ENCODE data around the gene PGLYRP3. TPM values are rescaled to one million over a fixed set of nuclear protein-coding genes. Genes with fewer than 3 reads are reported as not detected.

The PGLYRP3 gene
- polyA plus RNA-seq, 3 donors: not detected

DNA sequence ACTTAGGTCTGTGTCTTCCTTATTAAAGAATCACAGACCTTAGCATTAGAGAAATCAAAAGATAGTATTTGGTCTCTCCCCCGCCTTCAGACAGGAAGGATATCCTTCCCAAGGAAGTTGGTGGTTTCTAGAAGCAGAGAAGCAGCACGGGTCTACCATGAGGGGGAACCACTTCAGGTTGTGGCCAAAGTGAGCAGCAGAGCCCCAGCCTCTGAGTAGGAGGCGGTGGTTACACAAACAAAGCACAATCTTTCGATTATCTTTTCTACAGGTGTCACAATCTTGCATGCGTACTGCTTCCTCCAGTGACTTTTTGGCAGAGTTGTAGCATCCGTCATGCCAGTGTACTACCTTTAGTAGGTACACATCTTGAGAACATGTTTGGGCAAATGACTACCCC lies 27.1 kb upstream of the PGLYRP3 start:
- no peak overlapping the region for H2AFZ ChIP-seq (ENCODE audit: insufficient read depth, low read depth, low read length, poor library complexity, severe bottlenecking)
- no peak overlapping the region for H3K9ac ChIP-seq (ENCODE audit: insufficient read depth, low read length, poor library complexity, severe bottlenecking)
- Mint-ChIP-seq H3K4me3 (no peak overlapping the region), H3K27me3 (ENCODE audit: low read depth in 3 of 3) (peaks cover 3 to 10% (median 6%) of the 10 kb centered on the region in 3 donors), H3K36me3 (no peaks in the 10 kb centered on the region), H3K9me3 (peaks cover 0 to 3% (median 0%) of the 10 kb centered on the region in 7 donors), H3K4me1 (peaks cover 32% of the 10 kb centered on the region), H3K27ac (no peak overlapping the region)
- no peak for DNase-seq
- no peaks in the 10 kb centered on the region for H3K27me3 ChIP-seq (ENCODE audit: control insufficient read depth in 2 of 2, insufficient read depth in 2 of 2, low read length in 2 of 2)
- no peak overlapping the region for H3K27ac ChIP-seq (ENCODE audit: low read depth in 1 of 2, low read length in 2 of 2)
- no peaks in the 10 kb centered on the region for H3K79me2 ChIP-seq (ENCODE audit: insufficient read depth, low read length)
- no peak overlapping the region for H3K4me2 ChIP-seq (replicated peaks; ENCODE audit: extremely low read depth, low read length, poor library complexity, severe bottlenecking)
- intact Hi-C loops (cut with micrococcal nuclease): no loop called here
- H4K20me1 ChIP-seq (ENCODE audit: insufficient read depth, low read length): no peaks in the 10 kb centered on the region
- 47% methylated on average over 5 of the region's 6 CpGs for WGBS (ENCODE audit: insufficient coverage)
- no peaks in the 10 kb centered on the region for H3K9me3 ChIP-seq (replicated peaks in 1 of 2; ENCODE audit: control insufficient read depth in 1 of 2, insufficient read depth in 1 of 2, low read length in 2 of 2)
- H3K36me3 ChIP-seq (replicated peaks in 1 of 2; ENCODE audit: control insufficient read depth in 1 of 2, insufficient read depth in 2 of 2, low read length in 2 of 2): no peaks in the 10 kb centered on the region
- H3K4me1 ChIP-seq (ENCODE audit: control insufficient read depth in 1 of 2, insufficient read depth in 2 of 2, low read length in 2 of 2): peaks cover 11 to 16% of the 10 kb centered on the region in 2 donors
- TF ChIP-seq, protein P1, sequence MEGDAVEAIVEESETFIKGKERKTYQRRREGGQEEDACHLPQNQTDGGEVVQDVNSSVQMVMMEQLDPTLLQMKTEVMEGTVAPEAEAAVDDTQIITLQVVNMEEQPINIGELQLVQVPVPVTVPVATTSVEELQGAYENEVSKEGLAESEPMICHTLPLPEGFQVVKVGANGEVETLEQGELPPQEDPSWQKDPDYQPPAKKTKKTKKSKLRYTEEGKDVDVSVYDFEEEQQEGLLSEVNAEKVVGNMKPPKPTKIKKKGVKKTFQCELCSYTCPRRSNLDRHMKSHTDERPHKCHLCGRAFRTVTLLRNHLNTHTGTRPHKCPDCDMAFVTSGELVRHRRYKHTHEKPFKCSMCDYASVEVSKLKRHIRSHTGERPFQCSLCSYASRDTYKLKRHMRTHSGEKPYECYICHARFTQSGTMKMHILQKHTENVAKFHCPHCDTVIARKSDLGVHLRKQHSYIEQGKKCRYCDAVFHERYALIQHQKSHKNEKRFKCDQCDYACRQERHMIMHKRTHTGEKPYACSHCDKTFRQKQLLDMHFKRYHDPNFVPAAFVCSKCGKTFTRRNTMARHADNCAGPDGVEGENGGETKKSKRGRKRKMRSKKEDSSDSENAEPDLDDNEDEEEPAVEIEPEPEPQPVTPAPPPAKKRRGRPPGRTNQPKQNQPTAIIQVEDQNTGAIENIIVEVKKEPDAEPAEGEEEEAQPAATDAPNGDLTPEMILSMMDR (IDR thresholded peaks at IDR 0.05): no peak
- no peak overlapping the region for H3K4me3 ChIP-seq (replicated peaks in 1 of 3; ENCODE audit: low read depth in 2 of 3, low read length in 3 of 3)

DNA sequence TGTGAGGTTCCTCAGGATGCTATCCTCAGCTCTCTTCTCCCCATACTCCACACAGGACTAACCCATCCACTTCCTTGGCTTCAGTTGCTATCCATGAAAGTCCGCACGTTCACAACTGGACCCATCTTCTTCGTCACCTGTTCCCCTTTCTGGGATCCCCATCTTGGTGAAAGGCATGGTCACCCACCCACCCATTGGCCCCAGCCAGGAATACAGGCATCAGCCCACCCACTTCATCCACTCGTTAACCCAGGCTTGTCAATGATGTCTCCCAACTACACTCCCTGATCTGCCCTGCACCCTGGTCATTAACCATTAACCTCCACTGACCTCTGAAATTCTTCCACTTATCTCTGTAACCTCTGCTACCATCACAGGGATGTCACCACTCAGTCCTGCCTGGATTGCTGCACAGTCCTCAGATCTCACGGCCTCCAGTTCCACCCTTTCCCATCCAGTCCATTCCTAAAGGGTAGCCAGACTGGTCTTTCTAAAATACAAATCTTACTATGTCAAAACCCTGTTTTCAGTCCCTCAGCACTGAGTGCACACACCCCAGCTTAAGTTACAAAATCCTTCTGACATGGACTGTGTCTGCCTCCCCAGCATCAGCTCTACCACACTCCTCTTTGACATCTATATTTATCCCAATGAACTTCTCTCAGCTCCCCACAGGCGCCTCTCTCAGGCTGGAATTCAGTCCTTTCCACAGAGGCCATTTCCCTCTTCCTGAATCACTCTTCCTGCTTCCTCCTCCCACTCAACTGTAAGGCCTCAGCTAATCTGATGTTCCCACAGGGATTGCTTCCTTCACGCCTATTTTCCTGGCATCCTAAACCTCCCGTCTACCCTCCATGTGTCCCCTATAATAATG lies 25.5 kb upstream of the PGLYRP3 start:
- H3K27ac ChIP-seq (ENCODE audit: low read depth in 1 of 2, low read length in 2 of 2): no peak overlapping the region
- H3K9me3 Mint-ChIP-seq: peaks cover 0 to 3% (median 0%) of the 10 kb centered on the region in 7 donors
- H3K79me2 ChIP-seq (ENCODE audit: insufficient read depth, low read length): no peaks in the 10 kb centered on the region
- no peak overlapping the region for H2AFZ ChIP-seq (ENCODE audit: insufficient read depth, low read depth, low read length, poor library complexity, severe bottlenecking)
- no peaks in the 10 kb centered on the region for H4K20me1 ChIP-seq (ENCODE audit: insufficient read depth, low read length)
- H3K4me1 ChIP-seq (ENCODE audit: control insufficient read depth in 1 of 2, insufficient read depth in 2 of 2, low read length in 2 of 2): no peaks in the 10 kb centered on the region
- TF ChIP-seq, protein P1 (IDR thresholded peaks at IDR 0.05): no peak
- H3K4me1 Mint-ChIP-seq: peaks cover 16% of the 10 kb centered on the region
- H3K27ac Mint-ChIP-seq: peak overlapping the region in 1 of 7 donors; percentile 22
- H3K4me3 ChIP-seq (replicated peaks in 1 of 3; ENCODE audit: low read depth in 2 of 3, low read length in 3 of 3): no peak overlapping the region
- no peak overlapping the region for H3K4me3 Mint-ChIP-seq
- peaks cover 3 to 7% (median 6%) of the 10 kb centered on the region in 3 donors for H3K27me3 Mint-ChIP-seq (ENCODE audit: low read depth in 3 of 3)
- DNase-seq: no peak
- H3K36me3 ChIP-seq (replicated peaks in 1 of 2; ENCODE audit: control insufficient read depth in 1 of 2, insufficient read depth in 2 of 2, low read length in 2 of 2): no peaks in the 10 kb centered on the region
- no peak overlapping the region for H3K4me2 ChIP-seq (replicated peaks; ENCODE audit: extremely low read depth, low read length, poor library complexity, severe bottlenecking)
- no peaks in the 10 kb centered on the region for H3K36me3 Mint-ChIP-seq
- no peaks in the 10 kb centered on the region for H3K9me3 ChIP-seq (replicated peaks in 1 of 2; ENCODE audit: control insufficient read depth in 1 of 2, insufficient read depth in 1 of 2, low read length in 2 of 2)
- no peak overlapping the region for H3K9ac ChIP-seq (ENCODE audit: insufficient read depth, low read length, poor library complexity, severe bottlenecking)
- no peaks in the 10 kb centered on the region for H3K27me3 ChIP-seq (ENCODE audit: control insufficient read depth in 2 of 2, insufficient read depth in 2 of 2, low read length in 2 of 2)
- intact Hi-C loops (cut with micrococcal nuclease): no loop called here
- WGBS (ENCODE audit: insufficient coverage): 94% methylated on average over 8 of the region's 8 CpGs

All from CD14-positive monocyte (primary cell).